Measurements from ENCODE around the gene NHLRC4. TPM values are rescaled to one million over a fixed set of nuclear protein-coding genes. Genes with fewer than 3 reads are reported as not detected.

Gene NHLRC4
- total RNA-seq: 0.50 and 0.59 TPM in 2 replicates

DNA sequence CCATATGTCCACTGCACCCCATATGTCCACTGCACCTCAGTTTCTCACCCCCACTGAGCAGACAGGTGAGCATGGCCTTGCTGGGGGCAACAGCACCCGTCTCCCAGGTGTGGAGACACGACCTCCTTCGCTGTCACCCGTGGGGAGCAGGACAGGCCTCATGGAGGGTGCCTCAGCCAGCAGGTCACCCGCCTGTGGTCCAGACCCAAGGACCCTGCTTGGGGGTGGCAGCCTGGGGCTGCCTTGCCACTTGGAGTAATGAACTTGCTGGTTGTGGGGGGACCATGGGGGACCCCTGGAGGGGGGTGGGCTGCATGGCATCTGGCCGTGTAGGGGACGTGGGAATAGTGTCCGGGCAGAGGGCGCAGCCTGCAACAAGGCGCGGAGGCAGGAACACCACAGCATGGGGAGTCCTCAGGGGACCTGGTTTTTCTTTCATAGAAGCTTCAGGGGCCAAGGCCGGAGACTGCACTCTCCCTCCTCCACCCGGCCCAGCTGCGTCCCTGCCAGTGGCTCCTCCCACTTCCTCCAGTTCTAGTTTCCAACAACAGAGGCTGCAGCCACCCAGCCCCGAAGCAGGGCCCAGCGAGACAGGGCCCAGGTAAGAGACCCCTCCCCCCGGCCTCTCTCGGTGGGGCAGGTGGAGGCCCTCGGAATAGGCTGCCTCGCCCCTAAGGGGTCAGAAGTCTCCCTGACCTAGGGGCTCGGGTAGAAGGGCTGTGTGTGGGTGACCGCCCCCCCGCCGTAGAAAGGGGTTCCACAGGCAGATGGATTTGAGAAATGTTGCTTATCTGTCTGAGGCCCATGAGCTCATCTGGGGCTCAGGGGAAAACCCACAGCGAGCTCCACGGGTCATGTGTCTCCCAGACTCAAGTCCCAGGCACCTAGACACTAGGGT is at the start of gene NHLRC4:
Gene NHLRC4 (plus strand): TSS at position 531 of the 898 bp plus-strand sequence. CDS start 1,043 bp downstream, outside the sequence.

DNA sequence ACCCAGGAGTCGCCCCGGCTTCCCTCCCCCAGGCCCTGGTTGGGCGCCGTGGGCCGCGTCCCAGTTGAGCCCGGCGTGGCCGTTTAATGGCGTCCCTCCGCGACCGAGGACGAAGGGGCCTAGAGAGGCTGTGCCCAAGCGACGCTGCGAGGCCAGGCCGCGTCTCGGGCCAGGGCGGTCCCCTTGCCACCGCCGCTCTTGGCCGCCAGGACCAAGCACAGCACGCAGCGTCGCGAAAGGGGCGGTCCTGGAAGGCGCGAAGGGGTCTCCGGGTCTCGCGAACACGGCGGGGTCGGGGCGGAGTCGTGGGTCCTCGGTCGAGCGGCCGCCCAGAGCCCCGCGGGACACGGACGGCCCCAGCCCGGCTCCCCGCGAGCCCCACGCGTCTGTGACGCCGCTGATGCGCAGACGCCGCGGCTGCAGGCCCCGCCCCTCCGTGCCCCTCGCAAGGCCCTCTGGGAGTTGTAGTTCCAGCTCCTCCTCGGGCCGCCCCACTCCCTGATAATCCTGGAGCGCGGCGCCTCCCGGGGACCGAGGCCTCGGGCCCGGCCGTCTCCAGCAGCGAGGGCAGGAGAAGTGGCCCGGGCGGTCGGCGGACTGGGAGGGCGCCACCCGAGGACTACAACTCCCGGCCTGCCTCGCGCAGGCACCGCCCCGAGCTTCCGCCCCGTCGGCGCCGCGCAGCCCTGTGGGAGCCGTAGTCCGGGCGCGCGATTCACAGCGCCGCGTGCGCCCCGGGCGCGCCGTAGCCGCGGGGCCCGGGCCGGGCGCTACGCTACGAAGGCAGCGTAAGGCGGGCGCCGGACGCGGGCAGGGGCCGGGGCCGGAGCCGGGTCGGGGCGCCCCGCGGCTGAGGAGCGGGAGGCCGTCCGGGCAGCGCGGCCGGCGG is 39.5 kb upstream of the NHLRC4 start, which contains the start of gene CAPN15:
Gene CAPN15 (plus strand): TSS at position 698 of the 889 bp plus-strand sequence. CDS start 19,127 bp downstream, outside the sequence.

GRCh38 chr16:560204-560700 is 6.6 kb upstream of the NHLRC4 start, which contains the start of gene PRR35:
TSS of gene PRR35 (plus strand) at chr16:560394. CDS start at chr16:563295, 2,901 bp downstream.

DNA sequence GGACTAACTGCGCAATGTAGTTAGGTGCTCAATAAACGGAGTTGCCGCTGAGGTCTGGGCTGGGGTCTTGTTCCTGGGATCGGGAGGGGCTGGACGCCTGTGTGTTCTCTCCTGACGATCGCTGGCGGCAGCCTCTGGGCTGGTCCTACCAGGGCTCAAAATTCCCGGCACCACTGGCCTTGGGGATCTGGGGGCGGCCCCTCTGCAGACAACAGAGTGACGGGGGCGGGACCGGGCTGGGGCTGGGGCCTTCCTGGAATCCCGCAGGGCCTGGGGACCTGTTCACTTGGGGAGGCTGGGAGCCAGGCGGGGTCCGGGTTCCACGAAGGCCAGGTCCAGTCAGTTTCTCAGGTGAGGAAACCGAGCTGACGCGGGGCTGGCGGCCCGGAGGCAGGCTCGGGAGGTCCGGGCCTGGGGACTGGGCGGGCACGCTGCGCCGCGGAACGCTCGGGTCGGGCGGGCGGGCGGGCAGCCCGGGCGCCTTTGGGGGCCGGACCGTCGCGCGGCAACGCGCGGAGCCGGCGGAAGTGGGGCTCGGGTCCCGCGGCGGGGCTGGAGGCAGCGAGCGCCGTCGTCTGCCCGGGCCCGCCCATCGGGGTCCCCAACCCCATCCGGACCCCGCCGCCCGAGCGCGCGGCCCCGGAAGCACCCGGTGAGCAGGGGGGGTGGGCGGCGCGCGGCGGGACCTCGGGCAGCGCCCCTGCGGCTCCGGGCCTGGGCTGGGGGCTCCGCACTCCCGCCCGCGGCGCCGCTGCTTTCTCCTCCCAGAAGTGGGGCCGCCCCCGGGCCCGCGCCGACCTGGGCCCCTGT is 2.8 kb downstream of the NHLRC4 start, which contains the start of gene PIGQ:
Gene PIGQ (plus strand): TSS at position 524 of the 810 bp plus-strand sequence. CDS start 4,107 bp downstream, outside the sequence.

DNA sequence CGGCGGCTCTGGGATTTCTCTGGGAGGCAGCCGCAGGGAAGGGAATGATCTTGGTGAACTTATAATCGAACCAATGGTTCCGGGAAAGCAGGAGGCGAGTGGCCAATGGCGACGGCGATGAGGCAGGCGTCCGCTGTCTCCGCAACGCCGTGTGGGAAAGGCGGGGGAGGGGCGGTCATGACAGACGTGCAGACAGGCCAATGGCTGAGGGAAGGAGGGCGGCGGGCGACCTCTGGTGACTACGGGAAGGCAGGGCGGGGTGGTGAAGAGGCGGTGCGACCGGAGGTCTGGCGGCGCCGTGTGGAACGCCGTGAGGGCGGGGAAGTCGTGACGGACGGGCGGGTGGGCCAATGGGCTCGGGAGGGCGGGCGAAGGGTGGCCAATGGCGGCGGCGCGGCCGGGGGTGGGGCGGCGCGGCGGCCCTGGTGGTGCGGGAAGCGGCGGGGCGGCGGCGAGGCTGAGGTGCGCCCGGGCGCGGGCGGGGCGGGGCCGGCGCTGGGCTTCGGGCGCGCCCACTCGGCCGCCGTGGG is 22.9 kb downstream of the NHLRC4 start, which contains the start of gene RAB40C:
Gene RAB40C (plus strand): TSS at position 409 of the 530 bp plus-strand sequence. CDS start 226 bp downstream, outside the sequence.

Other genes starting within 250 kb of the NHLRC4 start
- 18.0 and 19.0 TPM in 2 replicates for gene AXIN1, start 214.3 kb upstream of the NHLRC4 start, total RNA-seq
- gene MRPL28, start 196.5 kb upstream of the NHLRC4 start, total RNA-seq: 186 and 196 TPM in 2 replicates
- 41.5 and 49.5 TPM in 2 replicates for gene PGAP6, start 185.0 kb upstream of the NHLRC4 start, total RNA-seq
- 158 and 175 TPM in 2 replicates for gene NME4, start 169.8 kb upstream of the NHLRC4 start, total RNA-seq
- 21.5 and 24.1 TPM in 2 replicates for gene DECR2, start 165.1 kb upstream of the NHLRC4 start, total RNA-seq
- 15.3 and 17.5 TPM in 2 replicates for gene RAB11FIP3, start 141.4 kb upstream of the NHLRC4 start, total RNA-seq
- 32.6 and 39.8 TPM in 2 replicates for gene CAPN15, start 39.3 kb upstream of the NHLRC4 start, total RNA-seq
- gene PRR35, start 6.6 kb upstream of the NHLRC4 start, total RNA-seq: not detected in 2 replicates
- gene PIGQ, start 3.0 kb downstream of the NHLRC4 start, total RNA-seq: 29.1 and 37.9 TPM in 2 replicates
- gene RAB40C, start 23.1 kb downstream of the NHLRC4 start, total RNA-seq: 18.1 and 22.2 TPM in 2 replicates
- 0.30 and 0.50 TPM in 2 replicates for gene WFIKKN1, start 64.0 kb downstream of the NHLRC4 start, total RNA-seq
- gene METTL26, start 69.3 kb downstream of the NHLRC4 start, total RNA-seq: 209 and 228 TPM in 2 replicates
- gene MCRIP2, start 74.8 kb downstream of the NHLRC4 start, total RNA-seq: 21.4 and 23.2 TPM in 2 replicates
- gene WDR90, start 82.4 kb downstream of the NHLRC4 start, total RNA-seq: 13.3 and 14.9 TPM in 2 replicates
- gene RHOT2, start 101.1 kb downstream of the NHLRC4 start, total RNA-seq: 56.0 and 63.4 TPM in 2 replicates
- 0.50 and 1.5 TPM in 2 replicates for gene RHBDL1, start 108.7 kb downstream of the NHLRC4 start, total RNA-seq
- 213 and 221 TPM in 2 replicates for gene STUB1, start 113.4 kb downstream of the NHLRC4 start, total RNA-seq
- gene JMJD8, start 117.3 kb downstream of the NHLRC4 start, total RNA-seq: 58.3 and 69.4 TPM in 2 replicates
- 12.3 and 13.2 TPM in 2 replicates for gene WDR24, start 123.4 kb downstream of the NHLRC4 start, total RNA-seq
- gene FBXL16, start 138.8 kb downstream of the NHLRC4 start, total RNA-seq: 0.17 and 0.45 TPM in 2 replicates
- 49.1 and 68.7 TPM in 2 replicates for gene METRN, start 148.1 kb downstream of the NHLRC4 start, total RNA-seq
- gene ANTKMT, start 154.1 kb downstream of the NHLRC4 start, total RNA-seq: 30.3 and 33.7 TPM in 2 replicates
- gene CCDC78, start 159.4 kb downstream of the NHLRC4 start, total RNA-seq: 0.67 and 1.5 TPM in 2 replicates
- gene HAGHL, start 160.1 kb downstream of the NHLRC4 start, total RNA-seq: 13.1 and 14.0 TPM in 2 replicates
- 22.0 and 26.4 TPM in 2 replicates for gene CIAO3, start 174.0 kb downstream of the NHLRC4 start, total RNA-seq
- gene MSLN, start 193.7 kb downstream of the NHLRC4 start, total RNA-seq: under 0.01 TPM in 1 of 2 replicates, not detected in the other
- 29.1 and 36.0 TPM in 2 replicates for gene RPUSD1, start 221.4 kb downstream of the NHLRC4 start, total RNA-seq
- 29.8 and 32.7 TPM in 2 replicates for gene CHTF18, start 221.6 kb downstream of the NHLRC4 start, total RNA-seq
- gene GNG13, start 233.7 kb downstream of the NHLRC4 start, total RNA-seq: not detected in 2 replicates

Measured in bronchus fibroblast of lung (primary cell).